Measurements from ENCODE around the gene TOMM34.

TOMM34 gene

DNA sequence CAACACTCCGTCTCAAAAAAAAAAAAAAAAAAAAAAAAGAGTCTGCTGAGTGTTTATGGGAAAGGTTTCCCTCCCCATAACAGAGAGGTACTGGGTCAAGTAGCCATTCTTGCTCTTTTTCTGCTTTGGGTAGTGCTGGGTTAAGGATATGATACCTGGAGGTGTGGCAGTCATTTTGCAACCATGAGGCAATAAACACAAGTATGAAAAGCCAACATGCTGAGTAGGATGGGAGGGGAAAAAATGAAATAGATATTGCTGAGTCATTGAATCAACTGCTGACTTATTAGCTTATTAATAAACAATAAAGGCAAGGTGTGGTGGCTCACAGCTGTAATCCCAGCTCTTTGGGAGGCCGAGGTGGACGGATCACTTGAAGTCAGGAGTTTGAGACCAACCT lies 2.3 kb upstream of the TOMM34 start:
- no peak for DNase-seq

- DNase-seq, result peak in 1 of 2 experiments; percentile 6
Measured at GRCh38 chr20:44961870-44962267, 1.7 kb upstream of the TOMM34 start.

GRCh38 chr20:44961011-44961869 lies 1.0 kb upstream of the TOMM34 start:
- no peak for DNase-seq

DNA sequence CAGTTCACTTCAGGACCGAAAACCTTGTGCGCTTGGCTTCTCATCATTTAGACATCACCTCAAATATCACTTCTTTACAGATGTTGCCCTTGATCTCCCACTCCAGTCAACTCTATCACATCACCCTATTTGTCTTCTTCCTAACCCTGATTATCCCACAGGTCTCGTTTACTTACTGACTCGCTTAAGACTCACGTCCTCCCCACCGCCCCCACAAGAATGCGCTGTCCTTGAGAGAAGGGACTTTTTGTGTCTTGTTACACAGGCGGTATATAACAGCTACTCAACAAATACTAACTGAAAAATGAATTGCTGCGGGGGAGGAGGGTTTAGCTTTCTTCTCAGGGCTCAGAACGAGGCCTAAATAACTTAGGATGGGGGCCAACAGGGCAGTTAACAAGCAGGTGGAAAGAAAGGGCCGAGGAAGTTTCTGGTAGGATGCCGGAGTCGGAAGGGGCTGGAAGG lies 527 bp downstream of the TOMM34 start:
- peak in 1 of 2 experiments; percentile 44 for DNase-seq

DNA sequence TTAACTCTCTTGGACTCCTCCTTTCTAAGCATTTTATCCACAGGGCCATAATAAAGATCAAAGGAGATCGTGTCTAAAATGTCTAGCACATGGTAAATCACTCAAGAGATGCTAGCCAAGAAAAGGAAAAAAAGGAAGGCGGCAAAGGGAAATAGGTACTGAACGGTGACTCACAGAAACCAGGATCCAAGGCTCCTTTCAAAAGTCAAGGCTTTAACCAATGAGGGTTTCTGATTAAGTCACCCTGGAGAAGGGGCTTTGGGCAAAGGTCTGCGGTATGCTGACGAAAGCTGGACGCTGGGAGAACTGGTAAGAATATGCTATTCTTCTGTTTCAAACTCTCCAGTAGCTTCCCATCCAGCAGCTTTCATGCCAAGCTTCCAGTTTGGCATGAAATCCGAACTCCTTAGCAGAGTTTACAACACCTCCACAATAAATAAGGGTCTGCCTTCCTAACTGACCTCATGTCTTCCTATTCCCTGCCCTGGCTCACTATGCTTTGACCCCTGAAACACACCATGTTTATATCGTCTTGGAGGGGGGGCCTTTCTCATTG lies 1.0 kb downstream of the TOMM34 start:
- DNase-seq, result no peak

DNA sequence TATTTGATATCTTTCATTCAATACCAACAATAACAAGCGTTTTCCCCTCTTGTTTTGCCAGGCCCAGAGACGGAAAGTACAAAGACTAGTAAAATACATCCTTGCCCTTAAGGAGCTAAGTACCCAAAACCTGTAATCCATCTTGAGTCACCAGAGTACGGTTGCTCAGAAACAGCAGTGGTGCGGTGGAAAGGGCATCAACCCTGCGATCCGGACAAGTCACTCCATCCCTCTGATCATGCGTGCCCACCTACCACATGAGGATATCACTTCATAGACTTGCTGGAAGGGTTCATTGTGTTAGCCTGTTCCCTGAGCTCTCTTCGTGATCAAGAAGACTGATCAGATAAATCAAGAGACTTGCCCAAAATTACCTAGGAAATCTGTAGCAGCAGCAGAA lies 1.9 kb downstream of the TOMM34 start:
- no peak for DNase-seq

DNA sequence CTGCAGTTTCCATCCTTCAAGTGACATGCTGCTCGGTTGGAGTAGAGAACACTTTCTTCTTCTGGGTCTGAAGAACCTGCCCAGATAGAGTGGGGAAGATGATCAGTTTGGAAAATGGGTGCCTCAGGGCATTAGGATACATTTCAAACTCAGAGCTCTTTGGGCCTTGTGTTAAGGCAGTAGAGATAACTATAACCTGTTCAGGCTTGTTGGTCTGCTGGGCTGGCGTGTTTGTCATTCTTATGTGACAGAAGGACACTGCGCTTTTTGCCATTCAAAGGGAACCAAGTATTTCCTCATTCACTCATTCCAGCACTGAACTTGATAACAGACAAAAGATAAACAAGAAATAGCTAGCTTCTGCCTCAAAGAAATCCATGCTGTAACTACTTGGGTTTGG lies 3.8 kb downstream of the TOMM34 start:
- no peak for DNase-seq

DNA sequence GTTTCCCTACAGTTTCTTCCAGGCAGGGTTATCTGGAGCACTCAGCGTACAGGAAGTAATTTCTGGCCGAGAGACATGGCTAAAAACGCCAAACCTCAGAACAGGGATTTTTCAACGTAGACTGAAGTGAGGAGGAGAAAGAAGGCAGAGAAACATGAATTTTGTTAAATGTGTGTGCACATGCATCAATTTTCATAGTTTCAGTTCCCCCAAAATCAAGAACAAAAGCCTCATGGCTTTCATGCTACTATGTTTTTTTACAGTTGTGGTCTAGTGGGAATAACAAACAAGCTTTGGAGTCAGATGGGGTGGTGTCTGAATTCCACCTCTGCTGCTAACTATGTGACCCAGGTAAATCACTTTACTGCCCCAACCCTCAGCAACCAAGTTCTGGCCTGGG lies 4.9 kb downstream of the TOMM34 start:
- DNase-seq, result no peak

DNA sequence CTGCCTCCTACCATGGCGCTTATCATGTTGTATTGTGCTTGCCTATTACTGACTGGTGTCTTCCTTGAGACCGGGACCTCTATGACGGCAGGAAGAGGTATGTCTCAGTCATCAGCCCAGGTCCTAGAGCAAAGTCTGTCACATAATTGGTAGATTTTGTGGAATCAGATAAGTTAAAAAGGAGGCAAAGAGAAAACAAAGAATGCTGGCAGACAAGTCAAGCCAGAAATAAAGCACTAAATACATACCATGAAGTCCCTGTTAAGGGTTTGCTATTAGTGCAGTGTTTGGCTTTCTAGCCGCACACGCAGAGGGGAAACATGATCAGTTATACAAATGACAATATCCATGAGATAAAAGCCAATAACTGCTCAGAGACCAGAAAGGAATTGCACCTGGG lies 6.0 kb downstream of the TOMM34 start:
- no peak for DNase-seq

DNA sequence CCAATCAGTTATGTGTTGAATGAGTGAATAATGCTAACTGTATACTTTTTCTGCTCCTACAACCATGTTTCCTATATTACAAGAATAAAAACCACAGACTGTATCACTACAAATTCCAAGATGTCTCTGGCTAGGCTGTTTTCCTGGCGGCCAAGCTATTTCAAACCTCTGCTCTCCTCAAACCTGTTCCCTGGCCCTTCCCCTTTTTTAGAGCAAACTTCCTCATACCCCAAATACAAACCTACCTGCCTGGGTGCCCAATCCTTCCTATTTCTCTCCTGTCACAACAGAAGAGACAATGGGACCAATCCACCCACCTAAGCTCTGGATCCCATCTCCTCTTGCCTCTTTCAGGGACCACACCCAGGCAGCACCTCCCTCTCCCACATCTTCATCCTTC lies 7.5 kb downstream of the TOMM34 start:
- no peak for DNase-seq

GRCh38 chr20:44950368-44950767 lies 9.8 kb downstream of the TOMM34 start:
- no peak for DNase-seq

DNA sequence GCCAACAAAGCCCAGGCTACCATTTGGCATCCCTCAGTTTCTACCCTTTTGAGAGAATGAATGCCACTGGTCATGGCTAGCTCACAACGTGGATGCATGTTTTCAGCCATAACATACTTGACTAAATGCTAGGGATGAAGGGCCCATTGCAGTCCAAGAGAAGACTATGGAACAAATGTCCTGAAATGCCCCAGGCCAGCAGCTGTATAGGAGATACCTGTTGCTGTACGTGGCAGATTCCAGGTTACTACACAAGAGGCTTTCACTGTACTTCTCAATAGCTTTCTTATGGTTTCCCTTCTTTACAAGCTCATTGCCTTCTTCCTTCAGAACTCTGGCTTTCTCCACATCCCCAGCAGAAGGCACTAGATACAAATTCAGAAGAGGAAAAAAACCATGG lies 11.7 kb downstream of the TOMM34 start:
- no peak for DNase-seq

DNA sequence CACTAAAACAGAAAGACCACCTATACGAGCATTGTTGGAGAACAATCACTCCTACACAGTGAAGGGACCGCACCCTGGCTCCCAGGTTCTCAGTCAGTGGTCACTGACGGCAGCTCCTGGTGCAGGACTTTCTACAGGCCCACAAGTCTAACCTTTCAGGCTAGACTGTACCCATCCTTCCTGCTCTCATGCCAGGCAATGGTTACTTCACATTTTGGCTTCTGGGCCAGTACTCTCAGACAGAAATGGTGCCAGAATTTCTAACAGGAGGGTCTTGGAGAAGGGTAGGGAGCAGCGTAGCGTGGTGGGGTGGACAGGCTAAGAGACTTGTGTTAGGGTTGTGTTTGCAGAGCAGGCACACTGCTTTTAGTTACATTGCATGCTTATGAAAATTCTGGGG lies 12.1 kb downstream of the TOMM34 start:
- DNase-seq, result no peak

- DNase-seq, result no peak
Measured at GRCh38 chr20:44946271-44946852, 13.8 kb downstream of the TOMM34 start.

- no peak for DNase-seq
Measured at GRCh38 chr20:44945261-44945660, 14.9 kb downstream of the TOMM34 start.

DNA sequence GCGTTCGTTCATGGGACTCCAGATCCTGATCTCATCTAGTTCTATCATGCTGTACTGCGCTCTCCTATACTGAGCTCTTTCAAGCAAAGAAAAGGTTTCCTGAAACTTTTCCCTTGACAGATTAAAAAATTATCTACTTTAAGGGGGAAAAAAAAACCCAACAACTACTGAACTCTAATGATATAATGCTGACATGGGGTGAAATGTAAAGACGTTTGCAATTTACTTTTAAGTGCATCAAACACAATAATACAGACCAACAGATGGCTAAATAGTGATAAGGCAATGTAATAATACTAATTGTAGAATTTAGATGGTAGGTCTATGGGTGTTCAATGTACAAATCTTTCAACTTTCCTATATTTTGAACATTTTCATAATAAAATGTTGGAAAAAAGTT lies 16.4 kb downstream of the TOMM34 start:
- no peak for DNase-seq

GRCh38 chr20:44942264-44942973 lies 17.8 kb downstream of the TOMM34 start:
- no peak for DNase-seq

DNA sequence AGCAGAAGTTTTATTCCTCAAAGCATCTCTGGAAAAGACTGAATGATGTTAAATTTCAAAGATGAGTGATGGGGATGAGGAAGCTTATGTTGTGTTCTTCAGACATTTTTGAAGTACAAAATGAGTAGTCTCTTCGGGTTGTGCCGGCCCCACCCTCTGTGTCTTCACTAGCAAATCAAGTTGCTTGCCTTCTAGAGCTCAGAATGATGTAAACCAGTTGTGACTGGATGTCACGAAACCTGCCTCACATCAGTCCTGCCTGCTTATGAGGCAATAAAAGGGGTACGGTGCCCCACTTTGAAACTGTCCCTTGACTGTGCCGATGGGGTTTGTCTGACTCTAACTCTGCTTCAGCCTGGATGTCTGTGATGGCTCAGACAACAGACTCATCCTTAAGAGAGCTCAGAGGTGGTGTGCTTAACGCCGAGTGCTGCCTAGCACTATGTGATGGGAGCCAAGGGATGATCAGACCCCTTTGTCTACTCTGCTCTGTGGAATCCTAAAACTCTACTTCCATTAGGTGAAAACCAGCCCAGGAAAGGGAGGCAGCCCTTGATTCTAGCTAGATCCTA lies 19.0 kb downstream of the TOMM34 start:
- no peak for DNase-seq

DNA sequence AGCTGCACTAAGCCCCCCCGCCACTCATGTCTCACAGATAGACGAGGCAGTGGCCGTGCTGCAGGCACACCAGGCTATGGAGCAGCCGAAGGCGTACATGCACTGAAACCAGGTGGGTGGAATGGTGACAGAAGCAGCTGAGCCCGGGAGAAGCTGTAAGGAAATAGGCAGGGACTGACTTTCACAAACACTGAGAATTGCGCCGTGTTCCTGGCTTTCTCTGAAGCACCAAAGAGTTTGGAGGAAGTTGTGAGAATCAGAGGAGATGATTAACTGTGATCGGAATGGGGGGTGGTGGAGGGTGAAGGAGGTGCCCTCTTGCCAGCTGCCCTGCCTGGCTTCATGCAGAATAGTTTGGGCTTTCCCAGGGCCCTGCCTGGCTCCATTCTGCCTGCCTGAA lies 21.6 kb downstream of the TOMM34 start:
- DNase-seq, result no peak

DNA sequence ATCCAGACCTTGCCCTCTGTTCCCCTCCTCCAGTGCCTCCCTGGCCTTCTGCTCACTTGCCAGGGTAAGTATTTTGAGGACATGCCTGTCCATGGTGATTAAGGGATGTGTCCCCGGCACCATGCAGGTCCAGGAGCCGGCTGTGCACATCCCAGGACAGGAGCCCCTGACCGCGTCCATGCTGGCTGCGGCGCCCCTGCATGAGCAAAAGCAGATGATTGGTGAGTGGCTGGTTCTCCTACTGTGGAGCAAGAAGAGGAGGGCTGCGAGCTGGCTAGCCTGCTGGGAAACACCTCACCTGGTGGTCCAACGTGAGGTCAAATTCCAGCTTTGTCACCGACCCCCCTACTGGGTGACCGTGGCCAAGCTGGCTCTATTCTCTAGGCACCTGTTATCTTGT lies 23.7 kb downstream of the TOMM34 start:
- no peak for DNase-seq

- no peak for DNase-seq
Measured at GRCh38 chr20:44932916-44933315, 27.3 kb downstream of the TOMM34 start.

DNA sequence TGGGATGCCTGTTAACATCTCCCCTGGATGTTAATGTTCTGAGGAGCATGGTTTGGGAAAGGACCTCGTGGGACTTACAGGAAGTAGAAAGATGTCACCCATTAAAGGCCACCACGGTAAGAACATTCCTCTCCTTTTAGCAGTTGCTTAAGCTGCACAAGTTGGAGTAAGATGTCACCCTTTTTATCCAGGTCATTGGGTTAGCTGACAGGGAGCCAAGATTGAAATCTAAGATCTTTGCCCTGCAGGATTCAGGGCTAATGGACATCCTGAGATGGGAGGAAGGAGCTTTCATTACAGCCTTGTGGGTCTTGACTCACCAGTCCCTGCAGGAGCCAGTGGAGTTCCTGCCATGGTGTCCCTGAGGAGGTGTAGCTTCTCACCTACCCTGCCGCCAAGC lies 28.3 kb downstream of the TOMM34 start:
- DNase-seq, result no peak

DNA sequence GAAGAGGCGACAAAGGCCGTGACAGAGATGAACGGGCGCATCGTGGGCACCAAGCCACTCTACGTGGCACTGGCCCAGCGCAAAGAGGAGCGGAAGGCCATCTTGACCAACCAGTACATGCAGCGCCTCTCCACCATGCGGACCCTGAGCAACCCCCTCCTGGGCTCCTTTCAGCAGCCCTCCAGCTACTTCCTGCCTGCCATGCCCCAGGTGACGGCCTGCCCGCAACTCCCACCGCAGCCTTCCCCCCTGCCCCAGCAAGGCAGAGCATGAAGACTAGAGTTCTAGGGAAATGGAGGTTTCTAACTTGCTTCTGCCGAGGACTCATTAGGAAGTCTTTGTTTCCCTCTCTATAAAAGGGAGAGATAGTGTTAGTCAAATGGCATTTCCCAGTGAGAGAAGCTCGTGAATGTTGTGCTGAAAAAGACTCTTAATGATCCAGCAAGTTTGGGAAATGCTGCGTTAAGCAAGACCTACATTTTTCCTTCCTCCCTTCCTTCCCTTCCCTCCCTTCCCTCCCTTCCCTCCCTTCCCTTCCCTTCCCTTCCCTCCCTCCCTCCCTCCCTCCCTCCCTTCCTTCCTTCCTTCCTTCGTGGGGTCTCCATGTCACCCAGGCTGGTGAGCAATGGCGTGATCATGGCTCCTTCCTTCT lies 29.6 kb downstream of the TOMM34 start:
- no peak for DNase-seq
